Measurements from ENCODE around the gene PIN1. TPM values are rescaled to one million over a fixed set of nuclear protein-coding genes. Genes with fewer than 3 reads are reported as not detected.

The PIN1 gene
- total and polyA plus RNA-seq, 2 of the 13 experiments (the other 11 are each of a cell fraction or from before 2014, with no cell fraction given), result 31.9 to 72.0 TPM

GRCh38 chr19:9785367-9786331, 49.5 kb upstream of the PIN1 start (continued):
- TF ChIP-seq ZNF749 (CRISPR knock-in tag; IDR thresholded peaks at IDR 0.05; ENCODE audit: borderline replicate concordance), result no peak
- TF ChIP-seq CAMTA2 (CRISPR knock-in tag; IDR thresholded peaks at IDR 0.05; ENCODE audit: borderline replicate concordance), result no peak
- no peak for TF ChIP-seq RFXAP (CRISPR knock-in tag; IDR thresholded peaks at IDR 0.05; ENCODE audit: borderline replicate concordance)
- TF ChIP-seq ZNF781 (CRISPR knock-in tag; IDR thresholded peaks at IDR 0.05; ENCODE audit: borderline replicate concordance, not compliant biosample characterization), result no peak
- TF ChIP-seq ZNF850 (CRISPR knock-in tag; conservative IDR thresholded peaks at IDR 0.05), result no peak
- TF ChIP-seq SRSF9 (IDR thresholded peaks at IDR 0.05; ENCODE audit: borderline replicate concordance, insufficient read depth, low read depth, low read length, poor library complexity, severe bottlenecking), result no peak
- no peak for TF ChIP-seq CBFB (CRISPR knock-in tag; IDR thresholded peaks at IDR 0.05)
- peak; percentile 42; the same call in 1 of the 2 replicates for TF ChIP-seq ZNF281 (CRISPR knock-in tag; IDR thresholded peaks at IDR 0.05; ENCODE audit: borderline replicate concordance)
- TF ChIP-seq ZFAT (CRISPR knock-in tag; conservative IDR thresholded peaks at IDR 0.05), result no peak
- no peak for TF ChIP-seq ZNF264 (CRISPR knock-in tag; IDR thresholded peaks at IDR 0.05)
- TF ChIP-seq ZNF569 (CRISPR knock-in tag; IDR thresholded peaks at IDR 0.05; ENCODE audit: borderline replicate concordance), result no peak
- TF ChIP-seq ZNF598 (CRISPR knock-in tag; IDR thresholded peaks at IDR 0.05; ENCODE audit: borderline replicate concordance), result no peak
- TF ChIP-seq ZNF788 (CRISPR knock-in tag; IDR thresholded peaks at IDR 0.05; ENCODE audit: borderline replicate concordance), result no peak
- TF ChIP-seq ZNF7 (CRISPR knock-in tag; IDR thresholded peaks at IDR 0.05), result no peak
- peak; percentile 64; the same call in 1 of the 2 replicates for TF ChIP-seq DMAP1 (CRISPR knock-in tag; IDR thresholded peaks at IDR 0.05)
- TF ChIP-seq ZNF724P (CRISPR knock-in tag; IDR thresholded peaks at IDR 0.05; ENCODE audit: borderline replicate concordance), result no peak
- TF ChIP-seq SOX13 (IDR thresholded peaks at IDR 0.05), result no peak
- no peak; a peak in 1 of 4 replicates for TF ChIP-seq SOX13 (CRISPR knock-in tag; conservative IDR thresholded peaks at IDR 0.05 in 1 of 2, IDR thresholded peaks at IDR 0.05 in 1 of 2)
- no peak for TF ChIP-seq ZNF251 (CRISPR knock-in tag; IDR thresholded peaks at IDR 0.05)
- no peak for TF ChIP-seq HNRNPH1 (optimal IDR thresholded peaks at IDR 0.05; ENCODE audit: low read depth, low read length)
- TF ChIP-seq, protein P1, sequence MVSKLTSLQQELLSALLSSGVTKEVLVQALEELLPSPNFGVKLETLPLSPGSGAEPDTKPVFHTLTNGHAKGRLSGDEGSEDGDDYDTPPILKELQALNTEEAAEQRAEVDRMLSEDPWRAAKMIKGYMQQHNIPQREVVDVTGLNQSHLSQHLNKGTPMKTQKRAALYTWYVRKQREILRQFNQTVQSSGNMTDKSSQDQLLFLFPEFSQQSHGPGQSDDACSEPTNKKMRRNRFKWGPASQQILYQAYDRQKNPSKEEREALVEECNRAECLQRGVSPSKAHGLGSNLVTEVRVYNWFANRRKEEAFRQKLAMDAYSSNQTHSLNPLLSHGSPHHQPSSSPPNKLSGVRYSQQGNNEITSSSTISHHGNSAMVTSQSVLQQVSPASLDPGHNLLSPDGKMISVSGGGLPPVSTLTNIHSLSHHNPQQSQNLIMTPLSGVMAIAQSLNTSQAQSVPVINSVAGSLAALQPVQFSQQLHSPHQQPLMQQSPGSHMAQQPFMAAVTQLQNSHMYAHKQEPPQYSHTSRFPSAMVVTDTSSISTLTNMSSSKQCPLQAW (CRISPR knock-in tag; IDR thresholded peaks at IDR 0.05), result peak; percentile 84
- no peak for TF ChIP-seq SETDB1 (CRISPR knock-in tag; IDR thresholded peaks at IDR 0.05; ENCODE audit: borderline replicate concordance)
- no peak for TF ChIP-seq ZBTB3 (CRISPR knock-in tag; IDR thresholded peaks at IDR 0.05; ENCODE audit: borderline replicate concordance, low read depth)
- no peak for TF ChIP-seq ZNF3 (CRISPR knock-in tag; IDR thresholded peaks at IDR 0.05)
- TF ChIP-seq HNRNPLL (IDR thresholded peaks at IDR 0.05; ENCODE audit: low read depth, low read length, poor library complexity, severe bottlenecking), result peak; percentile 93
- no peak for TF ChIP-seq NFKBIZ (CRISPR knock-in tag; IDR thresholded peaks at IDR 0.05)
